ENCODE measurements around the gene ERFL.

DNA sequence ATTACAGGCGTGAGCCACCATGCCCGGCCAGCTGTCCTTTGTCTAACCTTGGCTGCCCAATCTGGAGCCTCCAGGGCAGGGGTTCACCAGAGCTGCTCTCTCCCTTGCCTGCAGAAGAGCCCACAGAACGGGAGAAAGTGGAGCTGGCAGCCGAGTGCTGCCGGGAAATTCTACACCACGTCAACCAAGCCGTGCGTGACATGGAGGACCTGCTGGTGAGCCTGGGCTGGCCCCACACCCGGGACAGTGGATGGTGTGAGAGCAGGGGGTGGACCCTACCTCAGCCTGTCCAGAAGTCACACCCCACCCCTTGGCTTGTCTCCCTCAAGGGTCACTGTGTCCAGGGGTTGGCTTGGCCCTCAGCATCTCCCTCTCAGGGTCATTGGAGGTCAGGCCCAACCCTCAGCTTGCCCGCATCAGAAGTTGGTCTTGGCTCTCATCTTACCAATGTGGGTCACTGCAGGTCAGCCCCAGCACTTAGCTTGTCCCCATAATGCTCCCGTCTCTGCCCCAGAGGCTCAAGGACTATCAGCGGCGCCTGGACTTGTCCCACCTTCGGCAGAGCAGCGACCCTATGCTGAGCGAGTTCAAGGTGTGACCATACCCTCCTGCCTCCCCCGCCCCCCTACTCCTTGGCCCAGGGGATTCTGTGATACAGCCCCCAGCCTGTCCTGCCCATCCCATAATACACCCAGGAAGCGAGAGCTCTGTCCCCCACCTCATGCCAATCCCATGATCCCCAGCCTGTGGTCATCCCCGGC, 24.9 kb downstream of the ERFL start:
- TF ChIP-seq ZNF629 (tag by site-specific recombination; IDR thresholded peaks at IDR 0.05): no peak
- TF ChIP-seq, protein P1, sequence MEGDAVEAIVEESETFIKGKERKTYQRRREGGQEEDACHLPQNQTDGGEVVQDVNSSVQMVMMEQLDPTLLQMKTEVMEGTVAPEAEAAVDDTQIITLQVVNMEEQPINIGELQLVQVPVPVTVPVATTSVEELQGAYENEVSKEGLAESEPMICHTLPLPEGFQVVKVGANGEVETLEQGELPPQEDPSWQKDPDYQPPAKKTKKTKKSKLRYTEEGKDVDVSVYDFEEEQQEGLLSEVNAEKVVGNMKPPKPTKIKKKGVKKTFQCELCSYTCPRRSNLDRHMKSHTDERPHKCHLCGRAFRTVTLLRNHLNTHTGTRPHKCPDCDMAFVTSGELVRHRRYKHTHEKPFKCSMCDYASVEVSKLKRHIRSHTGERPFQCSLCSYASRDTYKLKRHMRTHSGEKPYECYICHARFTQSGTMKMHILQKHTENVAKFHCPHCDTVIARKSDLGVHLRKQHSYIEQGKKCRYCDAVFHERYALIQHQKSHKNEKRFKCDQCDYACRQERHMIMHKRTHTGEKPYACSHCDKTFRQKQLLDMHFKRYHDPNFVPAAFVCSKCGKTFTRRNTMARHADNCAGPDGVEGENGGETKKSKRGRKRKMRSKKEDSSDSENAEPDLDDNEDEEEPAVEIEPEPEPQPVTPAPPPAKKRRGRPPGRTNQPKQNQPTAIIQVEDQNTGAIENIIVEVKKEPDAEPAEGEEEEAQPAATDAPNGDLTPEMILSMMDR (tag by site-specific recombination; IDR thresholded peaks at IDR 0.05): no peak
- TF ChIP-seq, protein P2, sequence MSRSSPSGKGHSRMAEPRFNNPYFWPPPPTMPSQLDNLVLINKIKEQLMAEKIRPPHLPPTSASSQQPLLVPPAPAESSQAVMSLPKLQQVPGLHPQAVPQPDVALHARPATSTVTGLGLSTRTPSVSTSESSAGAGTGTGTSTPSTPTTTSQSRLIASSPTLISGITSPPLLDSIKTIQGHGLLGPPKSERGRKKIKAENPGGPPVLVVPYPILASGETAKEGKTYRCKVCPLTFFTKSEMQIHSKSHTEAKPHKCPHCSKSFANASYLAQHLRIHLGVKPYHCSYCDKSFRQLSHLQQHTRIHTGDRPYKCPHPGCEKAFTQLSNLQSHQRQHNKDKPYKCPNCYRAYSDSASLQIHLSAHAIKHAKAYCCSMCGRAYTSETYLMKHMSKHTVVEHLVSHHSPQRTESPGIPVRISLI (tag by site-specific recombination; IDR thresholded peaks at IDR 0.05): no peak
- TF ChIP-seq, protein P3, sequence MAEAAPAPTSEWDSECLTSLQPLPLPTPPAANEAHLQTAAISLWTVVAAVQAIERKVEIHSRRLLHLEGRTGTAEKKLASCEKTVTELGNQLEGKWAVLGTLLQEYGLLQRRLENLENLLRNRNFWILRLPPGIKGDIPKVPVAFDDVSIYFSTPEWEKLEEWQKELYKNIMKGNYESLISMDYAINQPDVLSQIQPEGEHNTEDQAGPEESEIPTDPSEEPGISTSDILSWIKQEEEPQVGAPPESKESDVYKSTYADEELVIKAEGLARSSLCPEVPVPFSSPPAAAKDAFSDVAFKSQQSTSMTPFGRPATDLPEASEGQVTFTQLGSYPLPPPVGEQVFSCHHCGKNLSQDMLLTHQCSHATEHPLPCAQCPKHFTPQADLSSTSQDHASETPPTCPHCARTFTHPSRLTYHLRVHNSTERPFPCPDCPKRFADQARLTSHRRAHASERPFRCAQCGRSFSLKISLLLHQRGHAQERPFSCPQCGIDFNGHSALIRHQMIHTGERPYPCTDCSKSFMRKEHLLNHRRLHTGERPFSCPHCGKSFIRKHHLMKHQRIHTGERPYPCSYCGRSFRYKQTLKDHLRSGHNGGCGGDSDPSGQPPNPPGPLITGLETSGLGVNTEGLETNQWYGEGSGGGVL (tag by site-specific recombination; IDR thresholded peaks at IDR 0.05): no peak
- TF ChIP-seq SCRT2 (tag by site-specific recombination; IDR thresholded peaks at IDR 0.05): no peak
